H1 (cell line): ENCODE data around the gene MORN4. TPM values are rescaled to one million over a fixed set of nuclear protein-coding genes. Genes with fewer than 3 reads are reported as not detected.

Experiments
- CTCF ChIA-PET: fragments of 300-600 bp; sonication (Branson Sonifier 250); formaldehyde crosslinking; loops from one replicate; lab custom pipeline; 2021; ENCODE audit not compliant: partially characterized antibody; lab: Charles Lee
- POLR2A ChIA-PET: fragments of 300-600 bp; sonication (Branson Sonifier 250); formaldehyde crosslinking; loops from one replicate; lab custom pipeline; 2021; ENCODE audit warnings: inconsistent platforms; ENCODE audit not compliant: partially characterized antibody; lab: Charles Lee
- DNase-seq, 2 experiments: peaks; one replicate each; pipeline versions ENCODE4 v3.0.0 to v3.0.0-alpha.2; 2010 to 2022; ENCODE audit warnings: low spot score in 2 of 2, low read depth in 1 of 2, mixed read lengths in 1 of 2
- FAIRE-seq: peaks from 2 replicates; lab custom pipeline; 2011; peaks lifted over from hg19 to GRCh38; lab: Jason Lieb, UNC
- H2AFZ ChIP-seq: 2 replicates; pipeline ENCODE4 v1.8.1; 2012; ENCODE audit warnings: low read length, inconsistent platforms
- H2AK5ac ChIP-seq: 2 replicates; pipeline ENCODE4 v1.6.1; 2013; ENCODE audit warnings: low read depth, low read length
- H2BK120ac ChIP-seq: replicated peaks from 2 replicates; pipeline ENCODE3; 2013; ENCODE audit warnings: low read depth, low read length, inconsistent platforms
- H2BK12ac ChIP-seq: 2 replicates; pipeline ENCODE4 v1.6.1; 2013; ENCODE audit warnings: low read depth, low read length
- H2BK15ac ChIP-seq: 2 replicates; pipeline ENCODE4 v1.6.1; 2013; ENCODE audit warnings: low read length
- H2BK20ac ChIP-seq: 2 replicates; pipeline ENCODE4 v1.6.1; 2013; ENCODE audit warnings: low read length
- H2BK5ac ChIP-seq: 2 replicates; pipeline ENCODE4 v1.6.1; 2013; ENCODE audit warnings: low read depth, low read length
- H3K14ac ChIP-seq: 2 replicates; pipeline ENCODE4 v1.6.1; 2013; ENCODE audit warnings: inconsistent platforms; ENCODE audit not compliant: insufficient read length
- H3K18ac ChIP-seq: 2 replicates; pipeline ENCODE4 v1.6.1; 2013; ENCODE audit warnings: low read length; ENCODE audit errors: extremely low read depth
- H3K23ac ChIP-seq: 2 replicates; pipeline ENCODE4 v1.6.1; 2013; ENCODE audit warnings: inconsistent platforms; ENCODE audit not compliant: insufficient read length
- H3K23me2 ChIP-seq: 2 replicates; pipeline ENCODE4 v1.6.1; 2013; ENCODE audit warnings: low read depth, low read length
- H3K27ac ChIP-seq: 2 replicates; pipeline ENCODE4 v1.6.1; 2011; ENCODE audit warnings: low read depth, low read length, inconsistent platforms
- H3K27me3 ChIP-seq, 4 experiments: replicated peaks in 1 of 4; 1 replicate in 1 of 4; 2 replicates in 3 of 4; pipeline versions ENCODE4 v1.6.1 to v1.8.1; 2011 to 2013; ENCODE audit warnings: low read length in 3 of 4, mild to moderate bottlenecking in 3 of 4, inconsistent platforms in 2 of 4, mixed read lengths in 2 of 4, moderate library complexity in 1 of 4; ENCODE audit not compliant: control insufficient read depth in 3 of 4, insufficient read depth in 3 of 4; ENCODE audit errors: extremely low read depth in 1 of 4
- H3K36me3 ChIP-seq, 4 experiments: 2 replicates each; pipeline versions ENCODE4 v1.6.1 to v1.8.1; 2011 to 2013; ENCODE audit warnings: mild to moderate bottlenecking in 4 of 4, low read length in 3 of 4, moderate library complexity in 2 of 4, control low read depth in 1 of 4, inconsistent platforms in 1 of 4; ENCODE audit not compliant: insufficient read depth in 4 of 4, control insufficient read depth in 2 of 4
- H3K4ac ChIP-seq: replicated peaks from 2 replicates; pipeline ENCODE3; 2013; ENCODE audit warnings: low read length, low read depth, mixed read lengths, inconsistent platforms; ENCODE audit not compliant: insufficient read length
- H3K4me1 ChIP-seq, 4 experiments: replicated peaks in 1 of 4; 1 replicate in 1 of 4; 2 replicates in 3 of 4; pipeline versions ENCODE4 v1.6.1 to v1.8.1; 2011 to 2013; ENCODE audit warnings: low read length in 3 of 4, inconsistent platforms in 2 of 4, mixed read lengths in 1 of 4; ENCODE audit not compliant: insufficient read depth in 4 of 4, control insufficient read depth in 3 of 4
- H3K4me2 ChIP-seq, 2 experiments: 2 replicates each; pipeline versions ENCODE4 v1.6.1 to v1.8.1; 2011 to 2013; ENCODE audit warnings: low read depth in 2 of 2, low read length in 2 of 2, control low read depth in 1 of 2, inconsistent platforms in 1 of 2, mild to moderate bottlenecking in 1 of 2; ENCODE audit not compliant: insufficient read depth in 1 of 2
- H3K4me3 ChIP-seq, 4 experiments: fragments of 200-600, 300-600 bp in 1 of 4; sonication (generic), shearing (Covaris generic), sonication (Bioruptor Twin) in 1 of 4; 2 replicates each; pipeline versions ENCODE4 v1.5.1 to v1.8.1; 2011 to 2016; ENCODE audit warnings: low read length in 4 of 4, low read depth in 3 of 4, control low read depth in 2 of 4, inconsistent platforms in 2 of 4, mild to moderate bottlenecking in 2 of 4, mixed read lengths in 1 of 4, moderate library complexity in 1 of 4; ENCODE audit not compliant: insufficient read depth in 2 of 4; ENCODE audit errors: extremely low read depth in 1 of 4
- H3K56ac ChIP-seq: replicated peaks from 2 replicates; pipeline ENCODE3; 2013; ENCODE audit warnings: low read depth, mild to moderate bottlenecking, mixed read lengths, low read length, inconsistent platforms; ENCODE audit not compliant: insufficient read length
- H3K79me1 ChIP-seq: 2 replicates; pipeline ENCODE4 v1.6.1; 2013; ENCODE audit warnings: low read depth, low read length, control low read depth
- H3K79me2 ChIP-seq, 2 experiments: 2 replicates each; pipeline versions ENCODE4 v1.6.1 to v1.8.1; 2012 to 2013; ENCODE audit warnings: low read length in 2 of 2, mild to moderate bottlenecking in 2 of 2, inconsistent platforms in 1 of 2; ENCODE audit not compliant: insufficient read depth in 2 of 2, control insufficient read depth in 1 of 2
- H3K9ac ChIP-seq, 4 experiments: replicated peaks in 1 of 4; 1 replicate in 1 of 4; 2 replicates in 3 of 4; pipeline versions ENCODE4 v1.6.1 to v1.8.1; 2011 to 2013; ENCODE audit warnings: low read depth in 3 of 4, low read length in 3 of 4, control low read depth in 2 of 4, mild to moderate bottlenecking in 2 of 4, moderate library complexity in 2 of 4, inconsistent platforms in 1 of 4; ENCODE audit errors: extremely low read depth in 1 of 4
- H3K9me3 ChIP-seq, 2 experiments: 2 replicates each; pipeline versions ENCODE4 v1.6.1 to v1.8.1; 2012 to 2013; ENCODE audit warnings: mild to moderate bottlenecking in 2 of 2, moderate library complexity in 2 of 2, control low read depth in 1 of 2, inconsistent platforms in 1 of 2, low read depth in 1 of 2, low read length in 1 of 2, mixed read lengths in 1 of 2; ENCODE audit not compliant: insufficient read depth in 2 of 2
- H4K20me1 ChIP-seq, 2 experiments: replicated peaks in 1 of 2; 2 replicates each; pipeline versions ENCODE3 to v1.8.1; 2011 to 2013; ENCODE audit warnings: inconsistent platforms in 2 of 2, low read length in 2 of 2, mild to moderate bottlenecking in 1 of 2; ENCODE audit not compliant: insufficient read depth in 2 of 2, control insufficient read depth in 1 of 2
- H4K5ac ChIP-seq: 2 replicates; pipeline ENCODE4 v1.6.1; 2013; ENCODE audit warnings: low read length, low read depth, mixed read lengths, inconsistent platforms; ENCODE audit not compliant: insufficient read length
- H4K8ac ChIP-seq: 2 replicates; pipeline ENCODE4 v1.8.0; 2013; ENCODE audit warnings: mild to moderate bottlenecking, moderate library complexity, low read length, inconsistent platforms; ENCODE audit not compliant: insufficient read depth; ENCODE audit errors: extremely low read depth
- H4K91ac ChIP-seq: replicated peaks from 2 replicates; pipeline ENCODE3; 2013; ENCODE audit warnings: low read length, mixed read lengths, inconsistent platforms; ENCODE audit not compliant: insufficient read length
- BACH1 ChIP-seq: IDR thresholded peaks from 2 replicates; pipeline ENCODE4 v1.6.1; 2012; ENCODE audit warnings: low read length, improper control_type of control experiment
- BCL11A ChIP-seq, 2 experiments: IDR thresholded peaks; one replicate each; pipeline ENCODE4 v1.6.1; 2011; ENCODE audit warnings: low read depth in 2 of 2, low read length in 2 of 2, mild to moderate bottlenecking in 2 of 2
- CBX5 ChIP-seq: fragments of 300-800, 300-1000 bp; sonication (generic); IDR thresholded peaks from 2 replicates; pipeline ENCODE4 v1.7.1; 2016; ENCODE audit warnings: antibody characterized with exemption, low read length, low read depth
- CTBP2 ChIP-seq: IDR thresholded peaks from 2 replicates; pipeline ENCODE4 v1.7.0; 2011; ENCODE audit warnings: borderline replicate concordance, mild to moderate bottlenecking, moderate library complexity, mixed read lengths, low read length; ENCODE audit not compliant: insufficient read depth, insufficient read length
- GTF2F1 ChIP-seq: IDR thresholded peaks from 2 replicates; pipeline ENCODE4 v1.6.1; 2012; ENCODE audit warnings: low read depth, low read length, improper control_type of control experiment, borderline replicate concordance
- JUN ChIP-seq: IDR thresholded peaks from 2 replicates; pipeline ENCODE4 v1.6.1; 2011; ENCODE audit warnings: low read depth, mild to moderate bottlenecking, improper control_type of control experiment, low read length
- KDM1A ChIP-seq: fragments of 200-600, 300-600 bp; sonication (generic); IDR thresholded peaks from 2 replicates; pipeline ENCODE4 v1.7.1; 2016; ENCODE audit warnings: mild to moderate bottlenecking, low read length, borderline replicate concordance
- NRF1 ChIP-seq: IDR thresholded peaks from 2 replicates; pipeline ENCODE4 v1.6.1; 2011; ENCODE audit warnings: mild to moderate bottlenecking, low read depth, low read length, improper control_type of control experiment
- PHF8 ChIP-seq: fragments of 200-600 bp; sonication (generic); conservative IDR thresholded peaks from 2 replicates; pipeline ENCODE4 v1.7.1; 2012; ENCODE audit warnings: low read depth, mild to moderate bottlenecking, inconsistent platforms, low read length, moderate library complexity
- POLR2AphosphoS5 ChIP-seq: IDR thresholded peaks from 2 replicates; pipeline ENCODE4 v1.6.1; 2011; ENCODE audit warnings: low read depth, low read length
- SP1 ChIP-seq: IDR thresholded peaks from 2 replicates; pipeline ENCODE4 v1.6.1; 2011; ENCODE audit warnings: low read depth, low read length
- SUZ12 ChIP-seq: fragments of 200-600 bp; sonication (generic); IDR thresholded peaks from 2 replicates; pipeline ENCODE4 v1.6.1; 2012; ENCODE audit warnings: mild to moderate bottlenecking, inconsistent platforms, low read length, moderate library complexity, mixed read lengths
- WGBS, 2 experiments: shearing (Covaris generic) in 1 of 2; methylation state at CpG; one replicate each; pipeline versions ENCODE4 v1.1.6 to v1.1.7; 2013 to 2015; ENCODE audit warnings: low lambda C conversion rate in 2 of 2, mixed read lengths in 2 of 2, inconsistent platforms in 1 of 2, low coverage in 1 of 2, missing lambda C conversion rate in 1 of 2; ENCODE audit not compliant: insufficient replicate concordance in 2 of 2, insufficient coverage in 1 of 2, insufficient read length in 1 of 2; ENCODE audit errors: extremely low coverage in 1 of 2, missing lambda C conversion rate in 1 of 2; 5-methylcytosine and 5-hydroxymethylcytosine counted together
- polyA plus RNA-seq, 7 experiments: library from polyadenylated mRNA; depleted of rRNA in 3 of 7; stranded (reverse) in 5 of 7; unstranded in 2 of 7; fragments of >200 nt in 5 of 7; fragments of 200-250 nt in 2 of 7; gene quantifications; 1 replicate in 5 of 7; 2 replicates in 1 of 7; 4 replicates in 1 of 7; pipeline versions ENCODE4 v1.2.1 to v1.2.3, GENCODE V29; 2011 to 2013; ENCODE audit warnings: missing spikeins in 2 of 7, mixed read lengths in 2 of 7
- total RNA-seq: library from RNA; stranded (reverse); fragmentation: NEBNext Ultra II Directional; extraction: Animal tissue kit (Norgen Biotek cat#: 25700); gene quantifications from 2 replicates; pipeline ENCODE4 v1.2.1, GENCODE V29; 2021

The MORN4 gene
- total and polyA plus RNA-seq, 2 of the 8 experiments (the other 6 are each of a cell fraction or from before 2014, with no cell fraction given) = 13.6 to 22.0 TPM

DNA sequence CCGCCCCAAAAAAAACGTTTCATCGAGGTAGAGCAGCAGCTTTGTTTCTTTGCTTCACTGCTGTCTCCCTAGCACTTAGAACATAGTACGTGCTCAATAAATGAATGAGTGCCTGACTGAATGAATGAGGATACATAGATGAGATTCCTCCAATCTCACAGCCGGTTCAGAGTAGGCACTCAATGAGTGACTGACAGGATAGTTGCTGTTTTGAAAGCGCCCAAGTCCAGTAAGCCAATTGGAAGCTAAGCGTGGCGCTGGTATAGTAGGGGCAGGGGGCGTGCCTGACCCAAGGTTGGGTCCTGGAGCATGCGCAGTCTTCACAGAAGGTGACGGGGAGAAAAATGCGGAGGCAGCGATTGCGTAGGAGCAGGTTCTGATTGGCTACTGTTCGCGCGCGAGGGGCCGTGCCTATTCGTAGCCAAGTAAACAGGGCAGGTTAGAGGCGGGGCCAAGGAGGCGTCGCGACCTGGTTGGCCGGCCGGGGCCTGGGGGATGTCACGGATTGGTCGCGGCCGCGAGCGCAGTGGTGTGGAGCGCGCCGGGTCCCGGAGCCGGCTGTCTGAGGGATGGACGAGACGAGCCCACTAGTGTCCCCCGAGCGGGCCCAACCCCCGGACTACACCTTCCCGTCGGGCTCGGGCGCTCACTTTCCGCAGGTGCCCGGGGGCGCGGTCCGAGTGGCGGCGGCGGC is 7.0 kb upstream of the MORN4 start, which contains the start of gene PI4K2A:
Gene PI4K2A (plus strand): TSS at position 498 of the 694 bp plus-strand sequence. CDS start 72 bp downstream, at position 570.
- no peak within 1 kb of the TSS for H2BK20ac ChIP-seq
- H3K36me3 ChIP-seq = peaks cover 0 to 10% (median 7%) of the 10 kb centered on the region in 4 experiments; a peak in 6 of 8 replicates
- H4K20me1 ChIP-seq = peaks cover 0 to 10% of the 10 kb centered on the region in 2 experiments
- H2BK120ac ChIP-seq = no peak within 1 kb of the TSS
- H2BK5ac ChIP-seq = no peak within 1 kb of the TSS; the same call in none of the 2 replicates
- peak; percentile 98 to 99 for DNase-seq
- H2BK15ac ChIP-seq = no peak within 1 kb of the TSS
- no peak within 1 kb of the TSS for H3K4ac ChIP-seq
- peaks cover 0 to 9% (median 3%) of the 10 kb centered on the region in 4 experiments; a peak in 4 of 7 replicates for H3K4me1 ChIP-seq
- H3K23me2 ChIP-seq = peaks cover 5% of the 10 kb centered on the region
- H2AK5ac ChIP-seq = no peak within 1 kb of the TSS
- H3K27me3 ChIP-seq = no peaks in the 10 kb centered on the region
- peak within 1 kb of the TSS; percentile 84 for H3K18ac ChIP-seq
- ChIA-PET POLR2A (interaction anchor here (0.6 to 1.7 kb wide), 5 partner anchors 9 to 85 kb away, joined by 3 to 8 read pairs (median 3); partner anchors contain the start of gene AVPI1), CTCF (interaction anchor here (1.0 to 1.3 kb wide), 3 partner anchors 37 to 1981 kb away, joined by 3 read pairs; no protein-coding TSS in a partner anchor)
- H3K9ac ChIP-seq = peak within 1 kb of the TSS; percentile 81 to 87 (median 84)
- H2BK12ac ChIP-seq = no peak within 1 kb of the TSS
- H3K56ac ChIP-seq = no peak within 1 kb of the TSS
- 4% methylated on average over 54 of the region's 54 CpGs; no CpG with 5 or more reads in 1 of the 2 experiments for WGBS, 2 experiments
- H4K5ac ChIP-seq = peak within 1 kb of the TSS; percentile 85
- peaks cover 0 to 34% of the 10 kb centered on the region in 2 experiments; a peak in 2 of 4 replicates for H3K79me2 ChIP-seq
- H3K27ac ChIP-seq = peak within 1 kb of the TSS; percentile 86; the same call in 1 of the 2 replicates
- peak; percentile 94 for FAIRE-seq
- H3K79me1 ChIP-seq = peaks cover 8% of the 10 kb centered on the region
- peak within 1 kb of the TSS; percentile 61 to 90 (median 71) for H3K4me3 ChIP-seq
- peak within 1 kb of the TSS; percentile 94; the same call in 1 of the 2 replicates for H4K8ac ChIP-seq
- no peak within 1 kb of the TSS for H3K23ac ChIP-seq
- H2AFZ ChIP-seq = 0 out of 2 replicates have a peak within 1 kb of the TSS, but pooled peaks have one; percentile 89
- peak within 1 kb of the TSS; percentile 92 to 96 for H3K4me2 ChIP-seq
- no peaks in the 10 kb centered on the region for H3K9me3 ChIP-seq
- H3K14ac ChIP-seq = no peak within 1 kb of the TSS
- H4K91ac ChIP-seq = no peak within 1 kb of the TSS
- peak; percentile 74; the same call in 1 of the 2 replicates for TF ChIP-seq PHF8
- TF ChIP-seq CBX5 = no peak
- TF ChIP-seq BACH1 = peak; percentile 64
- TF ChIP-seq GTF2F1 = no peak
- TF ChIP-seq POLR2AphosphoS5 = peak; percentile 73
- no peak; the same call in 1 of the 2 replicates for TF ChIP-seq SP1
- TF ChIP-seq CTBP2 = no peak
- TF ChIP-seq KDM1A = no peak
- TF ChIP-seq SUZ12 = no peak
- TF ChIP-seq BCL11A (IDR thresholded peaks at IDR 0.05; ENCODE audit: low read depth in 2 of 2, low read length in 2 of 2) = no peak
- no peak for TF ChIP-seq JUN
- peak; percentile 90 for TF ChIP-seq NRF1
